GM21825 (cell line): ENCODE data around the gene UBASH3B.

Experiments
- ATAC-seq: cut with Tn5 transposase; IDR thresholded peaks from one replicate; pipeline ENCODE4 v1.9.1; 2021; ENCODE audit warnings: mild to moderate bottlenecking, moderate library complexity; ENCODE audit not compliant: unreplicated experiment

The UBASH3B gene

GRCh38 chr11:122780296-122780949, 124.9 kb downstream of the UBASH3B start:
- ATAC-seq = no peak

GRCh38 chr11:122781378-122782195, 126.1 kb downstream of the UBASH3B start:
- ATAC-seq = no peak

GRCh38 chr11:122782222-122782621, 126.7 kb downstream of the UBASH3B start:
- ATAC-seq = no peak

- ATAC-seq = no peak
These were observed 128.9 kb downstream of the UBASH3B start for GRCh38 chr11:122784325-122784955.

- ATAC-seq = no peak
These were observed 129.6 kb downstream of the UBASH3B start for GRCh38 chr11:122785031-122785541.

GRCh38 chr11:122786896-122787295, 131.4 kb downstream of the UBASH3B start:
- no peak for ATAC-seq

GRCh38 chr11:122788781-122789535, 133.4 kb downstream of the UBASH3B start:
- no peak for ATAC-seq

- ATAC-seq = no peak
These were observed 134.4 kb downstream of the UBASH3B start for GRCh38 chr11:122789907-122790306.

GRCh38 chr11:122791411-122791810, 135.9 kb downstream of the UBASH3B start:
- no peak for ATAC-seq

GRCh38 chr11:122791836-122792235, 136.3 kb downstream of the UBASH3B start:
- ATAC-seq = no peak

GRCh38 chr11:122793515-122793914, 138.0 kb downstream of the UBASH3B start:
- ATAC-seq = no peak

- no peak for ATAC-seq
These were observed 139.8 kb downstream of the UBASH3B start for GRCh38 chr11:122795307-122795706.

GRCh38 chr11:122796128-122796717, 140.7 kb downstream of the UBASH3B start:
- no peak for ATAC-seq

GRCh38 chr11:122797651-122798050, 142.1 kb downstream of the UBASH3B start:
- no peak for ATAC-seq

GRCh38 chr11:122799406-122800105, 144.0 kb downstream of the UBASH3B start:
- ATAC-seq = no peak

GRCh38 chr11:122802876-122803275, 147.4 kb downstream of the UBASH3B start:
- no peak for ATAC-seq

- no peak for ATAC-seq
These were observed 147.8 kb downstream of the UBASH3B start for GRCh38 chr11:122803306-122803705.

- ATAC-seq = no peak
These were observed 148.2 kb downstream of the UBASH3B start for GRCh38 chr11:122803716-122804115.

- no peak for ATAC-seq
These were observed 148.6 kb downstream of the UBASH3B start for GRCh38 chr11:122804161-122804560.

GRCh38 chr11:122804796-122805195, 149.3 kb downstream of the UBASH3B start:
- ATAC-seq = no peak
